Trophoblast cell (in vitro differentiated cells and primary cell): ENCODE data around the gene PTN.
"Not testable (repeated sequence)": the region's sequence is repeated elsewhere in the genome, so short reads cannot be mapped to it uniquely, and the experiment has no call there.

Source experiments
- DNase-seq, 2 donors: peaks; one replicate each; pipeline ENCODE4 v3.0.0-alpha.2; 2016
- H2AFZ ChIP-seq: 2 replicates; pipeline ENCODE4 v1.6.1; 2013; ENCODE audit warnings: low read length, moderate library complexity, mild to moderate bottlenecking; ENCODE audit not compliant: insufficient read depth, poor library complexity
- H2AK5ac ChIP-seq: 2 replicates; pipeline ENCODE4 v1.6.1; 2013; ENCODE audit warnings: mild to moderate bottlenecking, low read length
- H2BK120ac ChIP-seq: 2 replicates; pipeline ENCODE4 v1.6.1; 2013; ENCODE audit warnings: low read length, mild to moderate bottlenecking, moderate library complexity; ENCODE audit not compliant: insufficient read depth, poor library complexity
- H2BK12ac ChIP-seq: 2 replicates; pipeline ENCODE4 v1.6.1; 2013; ENCODE audit warnings: mild to moderate bottlenecking, low read length, moderate library complexity
- H2BK5ac ChIP-seq: 2 replicates; pipeline ENCODE4 v1.6.1; 2013; ENCODE audit warnings: low read length, low read depth, moderate library complexity, mild to moderate bottlenecking; ENCODE audit not compliant: poor library complexity
- H3K14ac ChIP-seq: 2 replicates; pipeline ENCODE4 v1.6.1; 2013; ENCODE audit warnings: mild to moderate bottlenecking, low read length
- H3K18ac ChIP-seq: 2 replicates; pipeline ENCODE4 v1.6.1; 2013; ENCODE audit warnings: mild to moderate bottlenecking, low read length
- H3K23ac ChIP-seq: 2 replicates; pipeline ENCODE4 v1.6.1; 2013; ENCODE audit warnings: low read length
- H3K27ac ChIP-seq: 2 replicates; pipeline ENCODE4 v1.5.1; 2013; ENCODE audit warnings: low read depth, mild to moderate bottlenecking, inconsistent platforms, low read length, moderate library complexity
- H3K27me3 ChIP-seq: 2 replicates; pipeline ENCODE4 v1.6.1; 2013; ENCODE audit warnings: inconsistent platforms, mild to moderate bottlenecking, low read length, moderate library complexity; ENCODE audit not compliant: insufficient read depth
- H3K36me3 ChIP-seq, 2 experiments: 1 replicate in 1 of 2; 2 replicates in 1 of 2; pipeline ENCODE4 v1.6.1; 2013; ENCODE audit warnings: low read length in 2 of 2, mild to moderate bottlenecking in 2 of 2, moderate library complexity in 1 of 2; ENCODE audit not compliant: insufficient read depth in 2 of 2, control insufficient read depth in 1 of 2
- H3K4ac ChIP-seq: 2 replicates; pipeline ENCODE4 v1.6.1; 2013; ENCODE audit warnings: low read depth, mild to moderate bottlenecking, low read length, moderate library complexity
- H3K4me1 ChIP-seq, 2 experiments: 1 replicate in 1 of 2; 2 replicates in 1 of 2; pipeline ENCODE4 v1.6.1; 2013; ENCODE audit warnings: low read length in 2 of 2, mild to moderate bottlenecking in 2 of 2, moderate library complexity in 1 of 2; ENCODE audit not compliant: insufficient read depth in 2 of 2, control insufficient read depth in 1 of 2
- H3K4me2 ChIP-seq: 2 replicates; pipeline ENCODE4 v1.6.1; 2013; ENCODE audit warnings: inconsistent platforms, mild to moderate bottlenecking, low read length, moderate library complexity
- H3K4me3 ChIP-seq: 2 replicates; pipeline ENCODE4 v1.5.1; 2013; ENCODE audit warnings: mild to moderate bottlenecking, low read depth, low read length, inconsistent platforms
- H3K79me1 ChIP-seq: one replicate; pipeline ENCODE4 v1.6.1; 2013; ENCODE audit warnings: low read length
- H3K79me2 ChIP-seq: 2 replicates; pipeline ENCODE4 v1.6.1; 2013; ENCODE audit warnings: low read length, mild to moderate bottlenecking; ENCODE audit not compliant: control insufficient read depth, insufficient read depth, poor library complexity
- H3K9ac ChIP-seq: 2 replicates; pipeline ENCODE4 v1.6.1; 2013; ENCODE audit warnings: mild to moderate bottlenecking, low read length
- H3K9me3 ChIP-seq: 2 replicates; pipeline ENCODE4 v1.6.1; 2013; ENCODE audit warnings: low read depth, mild to moderate bottlenecking, control low read depth, inconsistent platforms, low read length; ENCODE audit not compliant: insufficient read depth
- H4K12ac ChIP-seq: 2 replicates; pipeline ENCODE4 v1.6.1; 2013; ENCODE audit warnings: low read depth, mild to moderate bottlenecking, low read length, moderate library complexity
- H4K8ac ChIP-seq: 2 replicates; pipeline ENCODE4 v1.6.1; 2013; ENCODE audit warnings: low read depth, mild to moderate bottlenecking, low read length, moderate library complexity
- H4K91ac ChIP-seq: one replicate; pipeline ENCODE4 v1.6.1; 2013; ENCODE audit warnings: low read depth, mild to moderate bottlenecking, low read length, moderate library complexity
- WGBS: extraction: QIAGEN DNeasy Blood & Tissue Kit; methylation state at CpG from one replicate; pipeline ENCODE4 v1.1.7; 2013; ENCODE audit warnings: missing lambda C conversion rate; ENCODE audit not compliant: insufficient read length, insufficient coverage; ENCODE audit errors: extremely low coverage; 5-methylcytosine and 5-hydroxymethylcytosine counted together

PTN gene

DNA sequence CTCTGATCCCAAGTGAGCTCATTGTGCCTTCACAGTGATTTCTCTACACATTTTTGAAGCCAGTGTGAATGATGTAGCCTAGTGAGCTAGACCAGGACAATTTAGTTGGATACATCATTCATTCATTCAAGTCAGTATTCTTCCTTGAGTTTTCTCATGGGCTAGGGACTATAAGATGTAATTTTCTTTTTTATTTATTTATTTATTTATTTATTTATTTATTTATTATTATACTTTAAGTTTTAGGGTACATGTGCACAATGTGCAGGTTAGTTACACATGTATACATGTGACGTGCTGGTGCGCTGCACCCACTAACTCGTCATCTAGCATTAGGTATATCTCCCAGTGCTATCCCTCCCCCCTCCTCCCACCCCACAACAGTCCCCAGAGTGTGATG lies 104.3 kb downstream of the PTN start:
- H3K79me2 ChIP-seq, H3K27me3 ChIP-seq, H3K9ac ChIP-seq, H3K4ac ChIP-seq, H2AFZ ChIP-seq, H3K4me1 ChIP-seq, H3K23ac ChIP-seq, H3K4me3 ChIP-seq, H3K14ac ChIP-seq, H4K8ac ChIP-seq, H3K4me2 ChIP-seq, H2BK5ac ChIP-seq, DNase-seq, H2BK120ac ChIP-seq, H4K91ac ChIP-seq, H3K9me3 ChIP-seq, H4K12ac ChIP-seq, H2BK12ac ChIP-seq, H3K79me1 ChIP-seq, H3K18ac ChIP-seq, H3K27ac ChIP-seq, H2AK5ac ChIP-seq: not testable (repeated sequence)
- peaks cover 14 to 30% of the 10 kb centered on the region in 2 experiments for H3K36me3 ChIP-seq
- WGBS: no CpG with 5 or more reads among the region's 3 CpGs

DNA sequence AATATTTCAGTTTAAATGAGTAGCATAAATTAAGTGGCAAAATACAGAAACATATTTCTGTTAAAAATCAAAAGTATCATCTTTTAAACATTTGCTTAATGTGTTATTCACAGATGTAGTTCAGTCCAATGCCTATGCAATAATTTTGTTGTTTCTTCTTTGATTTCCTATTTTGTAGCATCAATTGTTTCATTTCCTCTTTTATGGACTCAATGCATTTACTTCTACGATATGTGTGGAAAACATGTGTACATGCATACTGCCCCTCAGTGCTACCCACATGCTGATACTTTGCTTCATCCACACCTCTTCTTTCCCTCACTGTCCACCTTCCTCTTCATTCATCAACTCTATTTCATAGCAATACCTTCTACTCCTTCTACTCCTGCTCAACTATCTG lies 108.1 kb downstream of the PTN start:
- no peak overlapping the region for H4K12ac ChIP-seq
- no peak overlapping the region for H3K9ac ChIP-seq
- no peak for DNase-seq
- H3K4ac ChIP-seq: no peak overlapping the region
- H3K4me3 ChIP-seq: no peak overlapping the region
- H3K9me3 ChIP-seq: no peaks in the 10 kb centered on the region
- no peak overlapping the region for H2AFZ ChIP-seq
- H3K4me2 ChIP-seq: no peak overlapping the region
- no peak overlapping the region for H3K18ac ChIP-seq
- H2BK120ac ChIP-seq: no peak overlapping the region
- H3K27me3 ChIP-seq: no peaks in the 10 kb centered on the region
- H3K4me1 ChIP-seq: no peaks in the 10 kb centered on the region
- no peaks in the 10 kb centered on the region for H3K79me2 ChIP-seq
- H3K27ac ChIP-seq: no peak overlapping the region
- no peak overlapping the region for H3K14ac ChIP-seq
- no peaks in the 10 kb centered on the region for H3K79me1 ChIP-seq
- no peak overlapping the region for H2BK5ac ChIP-seq
- WGBS: no CpG with 5 or more reads among the region's 1 CpG
- H3K36me3 ChIP-seq: peaks cover 3 to 18% of the 10 kb centered on the region in 2 experiments
- H2BK12ac ChIP-seq: no peak overlapping the region
- no peak overlapping the region for H4K91ac ChIP-seq
- no peak overlapping the region for H3K23ac ChIP-seq
- H4K8ac ChIP-seq: no peak overlapping the region
- H2AK5ac ChIP-seq: no peak overlapping the region

DNA sequence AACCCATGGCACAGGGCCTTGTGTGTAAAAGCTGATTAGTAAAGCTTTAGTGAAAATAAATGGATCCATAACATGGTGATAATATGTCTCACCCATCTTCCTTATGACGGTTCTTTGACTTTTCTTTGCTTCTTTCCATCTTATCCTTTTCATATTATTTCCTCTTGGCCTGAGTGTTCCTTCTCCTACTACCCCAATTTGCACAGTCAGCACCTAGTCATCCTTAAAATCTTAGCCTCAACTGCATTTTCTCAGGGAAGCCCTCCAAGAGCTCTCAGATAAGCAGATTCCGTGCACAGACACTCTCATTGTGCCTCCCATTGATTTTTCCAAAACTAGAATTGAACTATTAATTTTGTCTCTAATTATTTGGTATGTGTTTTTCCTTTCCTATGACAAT lies 112.4 kb downstream of the PTN start:
- Histone ChIP-seq H3K4me3 (no peak overlapping the region), H3K9me3 (no peaks in the 10 kb centered on the region), H3K79me1 (no peaks in the 10 kb centered on the region), H4K12ac (no peak overlapping the region), H2AK5ac (no peak overlapping the region), H3K27me3 (no peaks in the 10 kb centered on the region), H3K14ac (no peak overlapping the region), H2AFZ (no peak overlapping the region), H3K4me1 (no peaks in the 10 kb centered on the region), H3K4me2 (no peak overlapping the region), H4K8ac (no peak overlapping the region), H2BK5ac (no peak overlapping the region), H3K79me2 (no peaks in the 10 kb centered on the region), H3K27ac (no peak overlapping the region), H3K9ac (no peak overlapping the region), H2BK120ac (no peak overlapping the region), H3K36me3 (peaks cover 0 to 17% of the 10 kb centered on the region in 2 experiments), H2BK12ac (no peak overlapping the region), H3K4ac (no peak overlapping the region), H3K18ac (no peak overlapping the region), H3K23ac (no peak overlapping the region), H4K91ac (no peak overlapping the region)
- WGBS: no CpG with 5 or more reads among the region's 2 CpGs
- DNase-seq: no peak

DNA sequence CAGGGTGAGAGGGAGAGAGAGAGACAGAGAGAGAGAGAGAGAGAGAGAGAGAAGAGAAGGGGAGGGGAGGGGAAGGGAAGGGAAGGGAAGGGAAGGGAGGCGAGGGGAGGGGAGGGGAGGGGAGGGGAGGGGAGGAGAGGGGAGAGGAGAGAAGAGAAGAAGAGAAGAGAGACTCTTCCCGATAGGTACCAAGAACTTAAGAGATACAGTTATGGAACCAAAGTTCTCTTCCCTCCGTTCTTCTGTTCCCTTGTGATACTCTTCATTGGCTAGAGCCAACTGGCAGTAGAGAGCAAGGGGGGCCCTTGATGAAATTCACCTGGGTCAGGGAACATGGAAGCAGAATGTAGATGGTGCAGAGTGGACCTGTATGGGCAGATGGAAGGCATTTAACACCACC lies 122.1 kb downstream of the PTN start:
- Histone ChIP-seq H3K36me3 (peaks cover 0 to 3% of the 10 kb centered on the region in 2 experiments), H3K79me1 (no peaks in the 10 kb centered on the region), H4K91ac (no peak overlapping the region), H3K27me3 (no peaks in the 10 kb centered on the region), H3K27ac (no peak overlapping the region), H2AFZ (no peak overlapping the region), H3K4me1 (no peaks in the 10 kb centered on the region), H3K4me2 (no peak overlapping the region), H4K12ac (no peak overlapping the region), H4K8ac (no peak overlapping the region), H3K23ac (no peak overlapping the region), H2BK120ac (no peak overlapping the region), H3K9ac (no peak overlapping the region), H3K4ac (no peak overlapping the region), H3K9me3 (no peaks in the 10 kb centered on the region), H3K18ac (no peak overlapping the region), H2BK12ac (no peak overlapping the region), H2BK5ac (no peak overlapping the region), H2AK5ac (no peak overlapping the region), H3K14ac (no peak overlapping the region), H3K4me3 (no peak overlapping the region), H3K79me2 (no peaks in the 10 kb centered on the region)
- no peak for DNase-seq
- no CpG with 5 or more reads among the region's 3 CpGs for WGBS
